SIG-M5 treated with dmso at 0.1 percent for 504 hours (cell line): Measurements from ENCODE around the gene NTNG1.
"Not testable (repeated sequence)": the region's sequence is repeated elsewhere in the genome, so short reads cannot be mapped to it uniquely, and the experiment has no call there.

ENCODE experiments used
- DNase-seq: peaks from one replicate; lab custom pipeline; 2025; ENCODE audit not compliant: unreplicated experiment; lab: John Stamatoyannopoulos, UW

Gene NTNG1

DNA sequence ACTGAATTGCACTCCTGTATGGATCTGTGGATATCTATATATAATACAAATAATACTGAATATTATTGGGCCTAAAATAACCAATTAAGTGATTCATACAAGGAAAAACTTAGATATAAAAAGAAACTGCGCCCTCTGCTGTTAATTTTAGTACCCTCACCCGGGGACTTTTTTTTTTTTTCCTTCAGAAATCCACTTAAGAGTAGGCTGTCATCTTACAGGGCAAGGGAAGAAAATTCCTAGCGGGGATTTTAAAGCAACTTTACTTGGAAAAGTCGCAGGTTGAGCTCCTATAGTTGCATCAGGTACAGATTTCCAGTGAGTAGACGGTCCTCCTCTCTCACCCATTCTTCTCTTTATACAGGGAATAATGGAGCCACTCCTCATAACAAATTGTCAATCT is 1.3 kb downstream of the NTNG1 start:
- peak; percentile 77 for DNase-seq

DNA sequence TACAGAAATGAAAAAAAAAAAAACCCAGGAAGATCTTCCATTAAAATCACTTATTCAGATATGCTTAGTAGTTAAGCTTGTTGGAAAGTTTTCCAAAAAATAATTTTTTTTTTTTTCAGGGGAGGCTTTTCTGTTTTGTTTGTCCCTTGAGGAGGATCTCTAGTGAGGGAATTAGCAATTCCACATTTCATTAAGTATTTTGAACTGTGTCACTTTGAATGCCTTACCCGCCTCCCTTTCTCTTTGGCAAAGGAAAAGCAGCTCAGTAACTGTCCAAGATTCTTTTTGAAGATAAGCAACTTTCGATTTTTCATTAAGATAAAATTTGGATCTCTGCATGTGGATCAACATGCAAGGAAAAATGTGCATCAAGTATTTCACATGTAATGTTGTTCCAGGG is 1.8 kb downstream of the NTNG1 start:
- DNase-seq, result no peak

DNA sequence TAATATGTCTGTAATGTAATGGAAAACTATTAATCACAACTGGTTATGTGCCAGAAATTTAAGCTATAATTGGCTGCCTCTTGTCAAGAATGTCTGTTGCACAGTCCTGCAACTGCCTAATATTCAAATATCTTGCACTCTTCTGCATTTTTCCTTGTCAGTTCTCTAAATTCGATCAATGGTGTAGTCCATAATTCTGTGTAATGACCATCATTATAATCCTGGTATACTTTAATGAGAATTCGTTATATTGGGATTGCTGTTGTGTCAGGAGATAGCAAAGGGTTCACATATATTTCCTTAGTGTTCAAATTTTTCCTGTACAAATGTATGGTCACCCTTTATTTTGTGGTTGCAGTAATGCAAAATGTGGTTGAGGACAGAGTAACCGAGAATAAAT is 4.8 kb downstream of the NTNG1 start:
- DNase-seq, result no peak

DNA sequence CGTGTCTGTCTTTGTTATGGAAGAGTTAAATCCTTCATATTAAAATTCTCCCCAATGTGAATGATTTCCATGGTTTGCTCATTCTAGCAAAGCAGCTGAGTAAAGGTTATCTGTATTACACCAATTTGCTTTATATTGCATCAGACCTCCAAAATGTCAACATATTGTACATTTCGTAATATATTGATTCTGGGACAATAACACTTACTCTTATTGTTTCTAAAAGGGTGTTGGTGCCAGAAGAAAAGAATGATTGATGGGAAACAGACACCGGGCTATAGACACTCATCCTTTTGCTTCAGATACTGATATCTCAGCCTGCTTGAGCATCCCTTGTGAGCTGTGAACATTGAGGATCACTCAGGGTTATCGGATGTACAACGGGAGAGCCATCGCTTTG is 7.0 kb downstream of the NTNG1 start:
- no peak for DNase-seq

DNA sequence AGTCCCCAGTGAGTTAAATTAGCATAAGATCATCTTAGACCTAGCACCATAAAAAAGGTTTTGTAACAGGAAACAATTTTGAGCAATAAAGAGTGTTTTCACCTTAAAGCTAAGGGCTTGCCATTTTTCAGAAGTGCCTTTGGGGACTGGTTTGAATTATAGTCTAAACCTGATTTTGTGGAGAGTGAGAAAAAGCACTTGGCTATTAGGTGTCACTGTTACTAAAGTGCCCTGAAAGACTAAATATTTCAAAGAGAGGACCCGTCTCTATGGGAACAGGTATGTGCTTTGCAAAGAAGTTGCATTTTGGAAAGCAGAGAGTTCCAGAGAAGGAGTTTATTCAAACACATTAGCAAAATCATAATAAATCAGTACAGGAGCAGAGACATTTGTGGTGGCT is 9.1 kb downstream of the NTNG1 start:
- DNase-seq, result no peak

DNA sequence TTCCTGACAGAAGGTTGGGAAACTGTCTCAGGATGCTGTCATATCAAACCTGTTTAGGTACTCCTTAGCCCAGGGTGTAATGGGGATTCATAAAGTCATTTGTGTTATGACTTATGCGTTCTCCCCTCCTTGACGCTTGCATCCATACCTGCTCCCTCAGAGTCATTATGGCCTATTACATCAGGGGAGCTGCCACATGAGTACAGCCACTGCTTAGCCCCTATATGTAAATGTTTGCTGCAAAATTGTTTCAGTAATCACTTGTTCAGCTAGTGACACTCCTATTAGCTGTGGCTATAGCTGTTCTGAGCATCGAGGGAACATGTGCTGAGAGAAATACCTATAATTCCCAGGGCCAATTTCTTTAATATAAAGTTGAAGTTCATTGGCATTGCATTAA is 10.5 kb downstream of the NTNG1 start:
- no peak for DNase-seq

DNA sequence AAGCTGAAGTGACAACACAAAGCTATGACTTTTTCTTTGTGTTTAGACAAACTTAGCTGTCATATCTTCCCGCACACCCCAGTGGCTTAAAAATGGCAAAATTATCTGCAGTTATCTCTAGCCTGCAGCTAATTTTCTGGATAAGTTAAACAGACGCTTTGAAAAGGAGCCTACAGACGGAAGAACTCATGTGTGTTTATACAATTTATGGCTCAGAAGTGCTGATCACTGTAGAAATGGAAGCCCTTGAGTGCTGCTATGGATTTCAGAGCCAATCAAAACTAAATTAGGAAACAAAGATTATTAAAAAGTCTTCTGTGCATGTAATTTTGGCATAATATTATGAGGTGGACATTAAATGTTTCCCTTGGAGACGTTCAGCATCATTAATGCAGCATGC is 11.6 kb downstream of the NTNG1 start:
- DNase-seq, result no peak

DNA sequence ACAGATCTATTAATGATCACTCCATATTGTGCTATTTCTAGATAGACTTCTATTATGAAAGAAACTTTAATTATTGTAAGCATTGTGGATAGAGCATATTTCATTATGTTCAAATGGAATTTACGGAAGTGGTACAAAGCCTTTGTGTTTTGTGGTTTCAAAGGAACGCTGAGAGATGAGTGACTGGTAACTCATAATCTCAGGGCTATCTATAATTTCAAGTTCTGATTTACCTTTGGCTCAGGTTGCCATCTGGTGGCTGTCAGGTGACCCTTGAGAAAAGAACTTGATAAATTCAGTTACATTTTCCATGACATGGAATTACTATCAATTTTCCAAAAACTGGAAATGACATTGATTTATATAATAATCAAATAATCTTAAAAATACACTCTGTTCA is 12.2 kb downstream of the NTNG1 start:
- DNase-seq, result peak; percentile 78

DNA sequence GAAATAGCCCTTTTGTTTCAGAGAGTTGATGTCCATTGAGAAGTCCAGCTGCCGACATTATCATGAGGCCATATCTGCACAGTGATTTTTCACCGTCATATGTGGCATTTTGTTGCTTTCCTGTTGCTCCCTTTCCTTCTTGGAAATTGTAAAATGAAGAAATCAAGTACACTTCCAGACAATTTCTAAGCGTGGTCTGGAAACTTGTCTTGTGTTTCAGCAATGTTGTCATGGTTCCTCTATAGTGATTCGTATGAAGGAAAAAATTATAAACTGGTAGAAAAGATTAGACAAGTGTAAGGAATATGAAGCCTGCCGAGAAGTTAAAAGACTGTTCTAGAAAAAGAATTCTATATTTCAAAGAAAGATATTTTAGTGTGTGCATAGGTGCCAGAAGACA is 17.7 kb downstream of the NTNG1 start:
- no peak for DNase-seq

DNA sequence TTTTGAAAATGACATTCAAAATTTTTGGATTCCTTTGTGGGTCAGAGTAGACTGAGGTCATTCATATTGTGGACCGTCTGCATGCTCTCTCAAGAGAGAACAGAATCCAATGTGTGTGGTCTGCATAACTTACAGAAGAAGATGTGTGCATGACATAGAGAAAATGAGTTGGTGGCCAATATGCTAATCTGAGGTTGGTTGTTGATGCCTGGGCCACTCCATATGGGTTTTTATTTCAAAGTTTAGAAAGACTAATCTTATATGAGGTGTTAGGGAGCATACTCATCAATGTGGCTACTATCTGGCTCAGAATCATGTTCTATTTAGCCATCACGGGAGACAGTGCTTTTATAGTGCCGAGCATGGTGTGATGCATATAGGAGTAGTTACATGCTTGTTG is 18.2 kb downstream of the NTNG1 start:
- DNase-seq, result no peak

DNA sequence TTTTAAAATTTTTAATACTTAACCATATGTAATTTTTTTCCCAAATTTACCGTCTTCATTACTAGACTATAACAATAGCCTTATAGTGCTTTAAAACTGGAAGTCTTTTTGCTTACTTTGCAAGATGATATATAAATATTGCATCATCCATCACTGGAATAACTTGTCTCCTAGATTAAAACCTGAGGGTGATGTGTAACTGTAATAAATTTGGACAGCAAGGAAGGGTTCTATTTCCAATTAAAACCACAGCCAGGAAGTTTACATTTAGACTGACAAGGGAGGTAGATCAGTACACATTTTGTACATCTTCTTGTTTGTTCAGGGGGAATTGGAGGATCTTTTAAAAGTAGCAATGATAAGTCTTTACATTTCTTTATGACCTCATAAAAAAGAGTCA is 21.9 kb downstream of the NTNG1 start:
- peak; percentile 69 for DNase-seq

DNA sequence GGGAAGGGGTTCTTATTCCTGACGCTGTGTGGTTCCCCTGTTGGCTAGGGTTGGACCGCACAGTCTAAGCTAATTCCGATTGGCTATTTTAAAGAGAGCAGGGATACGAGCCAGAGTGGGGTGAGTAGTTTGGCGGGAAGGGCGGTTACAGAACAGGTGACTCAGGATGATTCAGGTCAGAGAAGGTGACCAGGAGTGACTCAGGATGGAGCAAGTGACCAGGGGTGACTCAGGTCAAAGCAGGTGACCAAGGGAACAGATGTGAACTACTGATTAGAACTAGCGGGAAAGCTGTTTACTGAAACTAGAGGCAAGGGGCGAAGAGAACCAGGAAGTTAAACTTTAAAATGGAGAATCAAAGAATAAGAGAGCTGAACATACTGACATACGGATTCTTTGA is 24.1 kb downstream of the NTNG1 start:
- DNase-seq, result not testable (repeated sequence)

DNA sequence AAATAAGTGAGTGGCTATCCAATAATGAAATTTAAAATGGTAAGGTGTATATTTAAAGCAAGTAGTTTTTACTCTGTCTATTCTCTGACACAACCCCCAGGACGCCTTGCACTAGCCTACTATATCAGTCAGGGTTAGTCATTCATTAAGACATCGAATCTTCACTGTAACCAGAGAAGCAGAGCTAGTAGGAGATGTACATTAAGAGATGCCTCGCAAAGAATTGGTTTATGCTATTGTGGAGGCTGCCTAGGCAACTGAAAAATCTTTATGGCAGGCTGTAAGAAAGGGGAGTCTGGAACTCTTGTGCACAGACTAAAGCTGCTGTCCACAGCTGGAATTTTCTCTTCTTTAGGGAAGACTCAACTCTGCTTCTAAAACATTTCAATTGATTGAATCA is 28.8 kb downstream of the NTNG1 start:
- DNase-seq, result no peak

DNA sequence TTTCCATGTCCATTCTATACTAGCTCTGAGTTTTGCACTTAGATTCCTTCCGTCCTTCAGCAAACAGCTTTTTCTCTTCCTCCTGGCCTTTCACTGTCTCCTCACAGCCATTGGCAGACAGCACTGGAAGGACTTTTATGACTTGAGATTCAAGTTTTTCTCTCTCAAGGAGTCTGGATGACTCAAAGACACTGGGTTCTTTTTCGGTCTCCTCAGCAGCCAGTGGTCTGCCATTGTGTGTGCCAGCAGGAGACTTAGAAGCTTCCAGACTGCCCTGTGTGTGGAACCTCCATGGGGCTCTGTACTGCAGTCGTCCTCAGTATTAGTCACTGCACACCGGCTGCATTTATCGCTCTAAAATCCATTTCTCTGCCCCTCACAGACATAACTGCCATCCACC is 30.5 kb downstream of the NTNG1 start:
- peak; percentile 16 for DNase-seq

DNA sequence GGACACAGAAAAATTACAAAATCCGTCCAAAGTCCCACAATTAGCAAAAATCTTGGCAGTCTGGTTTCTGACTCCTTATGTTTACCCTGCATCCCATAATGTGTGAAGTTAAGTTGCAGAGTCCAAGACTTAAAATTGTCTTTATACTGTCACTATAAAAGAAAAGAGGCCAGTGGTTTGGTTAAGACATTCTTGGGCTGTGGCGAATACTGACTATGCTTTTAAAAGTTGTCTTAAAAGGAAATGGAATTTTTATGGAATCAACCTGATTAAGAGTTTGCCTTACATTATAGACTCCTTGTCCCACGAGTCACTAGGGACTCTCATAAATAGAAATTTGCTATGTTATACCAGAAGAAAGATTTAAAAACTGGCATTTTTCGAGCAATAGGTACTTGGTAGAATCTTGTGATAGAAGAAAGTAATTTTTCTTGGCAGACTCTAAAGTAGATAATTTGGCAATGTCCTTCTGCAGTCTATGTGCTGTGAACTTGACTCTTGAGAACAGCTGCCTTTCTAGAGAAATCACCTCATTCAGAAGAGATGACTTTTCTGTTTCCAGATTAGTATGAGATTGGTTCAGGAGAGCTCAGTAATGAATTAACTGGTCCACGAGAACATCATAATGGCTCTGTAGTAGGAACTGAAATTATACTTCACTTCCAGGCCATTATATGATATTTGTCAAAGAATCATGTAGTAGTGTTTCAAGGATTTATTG is 31.8 kb downstream of the NTNG1 start:
- DNase-seq, result no peak

DNA sequence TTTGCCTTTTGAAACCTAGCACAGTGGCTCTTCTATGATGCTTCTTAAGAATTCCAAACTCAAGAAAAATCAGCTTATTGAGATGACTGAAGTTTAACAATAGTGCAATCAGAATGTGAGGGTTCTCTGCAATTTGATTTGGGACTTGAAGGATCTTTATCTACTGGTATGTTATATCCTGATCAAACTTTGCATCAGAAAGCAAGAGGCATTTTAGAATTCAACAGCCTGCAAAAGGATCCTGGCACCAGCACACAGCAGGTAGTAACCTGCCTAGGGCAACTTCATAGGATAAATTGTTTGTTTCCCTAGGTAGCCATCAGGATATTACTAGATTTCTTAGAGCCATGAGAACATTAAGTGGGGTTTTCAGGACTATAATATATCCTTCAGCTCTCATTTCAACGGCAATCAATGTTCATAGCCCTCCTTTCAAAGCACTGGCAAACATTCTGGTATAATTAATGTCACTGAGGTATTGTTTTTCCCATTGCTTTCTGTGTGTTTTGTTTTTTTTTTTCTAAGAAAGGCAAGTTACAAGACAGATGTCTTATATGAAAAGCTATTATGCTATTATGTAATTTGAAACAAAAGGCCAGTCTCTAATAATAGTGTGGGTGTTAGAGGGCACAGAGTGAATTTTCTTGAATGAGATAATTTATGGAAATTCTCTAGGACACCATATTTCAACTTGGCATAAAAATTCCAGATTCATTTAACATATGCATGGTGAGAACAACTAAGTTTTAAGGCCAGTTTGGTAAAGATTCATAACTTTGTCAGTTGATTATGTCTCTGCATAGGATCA is 34.5 kb downstream of the NTNG1 start:
- no peak for DNase-seq

DNA sequence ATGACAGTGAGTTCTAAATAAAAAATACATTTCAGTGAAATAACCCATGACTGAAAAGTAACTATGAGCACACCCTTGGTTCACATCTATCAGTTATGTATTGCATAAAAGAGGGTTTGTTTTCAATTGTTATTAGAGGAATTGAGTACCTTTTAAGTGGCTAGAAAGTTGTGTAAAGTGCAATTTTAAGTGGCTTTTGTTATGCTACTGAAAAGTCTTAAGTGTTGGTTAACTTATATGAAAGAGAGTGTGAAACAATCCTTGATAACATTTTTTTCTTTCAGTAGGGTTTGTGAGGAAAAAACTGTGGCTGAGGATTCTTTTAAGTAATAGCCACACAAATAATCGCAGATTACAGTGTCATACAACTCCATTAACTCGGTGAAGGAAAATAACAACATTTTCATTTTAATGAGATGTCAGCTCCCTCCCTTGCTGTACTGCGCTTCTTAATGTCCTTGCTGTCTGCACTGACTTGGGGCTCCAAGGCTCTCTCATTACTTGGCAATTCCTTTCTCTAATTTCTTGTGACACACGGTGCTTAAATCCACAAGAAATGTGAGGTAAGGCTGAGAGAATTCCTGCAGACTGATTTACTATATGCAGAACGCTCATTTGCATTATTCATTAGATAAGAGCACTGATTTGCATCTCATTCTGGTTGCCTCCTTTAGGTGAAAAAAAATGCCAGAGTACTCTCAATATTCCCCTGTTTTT is 40.6 kb downstream of the NTNG1 start:
- DNase-seq, result no peak

DNA sequence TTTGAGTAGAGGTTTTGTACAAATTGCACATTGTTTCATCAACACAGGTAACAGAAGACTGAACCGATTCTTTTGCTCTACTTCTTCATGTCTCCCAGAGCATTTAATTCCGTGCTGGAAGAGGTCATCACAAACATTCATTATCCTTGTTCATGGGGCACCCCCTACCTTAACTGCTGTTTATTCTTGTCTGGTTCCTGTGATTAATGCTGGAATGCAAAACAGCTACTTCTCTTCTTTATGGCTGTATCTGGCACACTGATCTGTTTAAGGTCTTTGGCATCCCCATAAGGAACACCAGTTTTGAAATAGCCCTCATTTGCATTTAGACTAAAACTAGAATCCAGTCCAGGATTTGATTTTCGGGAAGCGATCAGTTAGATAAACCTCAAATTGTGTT is 42.2 kb downstream of the NTNG1 start:
- DNase-seq, result no peak

DNA sequence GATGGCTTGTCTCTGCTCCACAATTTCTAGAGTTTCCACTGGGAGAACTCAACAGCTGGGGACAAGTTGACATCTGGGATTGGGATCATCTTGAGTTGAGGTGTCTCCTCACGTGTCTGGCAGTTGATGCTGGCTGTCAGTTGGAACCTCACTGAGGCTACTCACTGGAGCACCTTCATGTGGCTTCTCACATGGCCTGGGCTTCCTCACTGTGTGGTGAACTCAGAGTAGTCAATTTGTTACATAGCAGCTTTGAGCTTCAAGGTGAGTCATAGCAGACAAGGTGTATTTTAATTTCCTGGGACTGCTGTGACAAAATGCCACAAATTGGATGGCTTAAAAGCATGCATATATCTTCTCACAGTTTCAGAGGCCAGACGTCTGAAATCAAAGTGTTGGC is 44.0 kb downstream of the NTNG1 start:
- no peak for DNase-seq

DNA sequence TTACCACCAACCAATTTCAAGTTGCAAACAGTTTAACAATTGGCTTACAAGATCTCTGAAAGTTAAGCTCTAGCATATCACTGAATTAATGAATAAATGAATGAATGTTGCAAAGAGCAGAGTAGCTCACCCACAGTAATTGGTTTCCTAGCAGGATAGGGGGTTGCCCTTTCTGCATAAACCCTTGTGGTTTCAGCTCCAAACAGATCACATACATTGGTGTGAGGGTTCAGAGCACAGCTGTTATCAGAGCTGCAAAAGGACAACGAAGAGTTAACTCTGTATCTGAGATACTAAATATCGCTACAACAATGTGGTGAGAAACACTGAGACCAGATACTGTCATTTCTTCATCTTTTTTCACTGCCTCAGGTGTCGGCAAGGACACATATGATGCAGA is 46.6 kb downstream of the NTNG1 start:
- no peak for DNase-seq

DNA sequence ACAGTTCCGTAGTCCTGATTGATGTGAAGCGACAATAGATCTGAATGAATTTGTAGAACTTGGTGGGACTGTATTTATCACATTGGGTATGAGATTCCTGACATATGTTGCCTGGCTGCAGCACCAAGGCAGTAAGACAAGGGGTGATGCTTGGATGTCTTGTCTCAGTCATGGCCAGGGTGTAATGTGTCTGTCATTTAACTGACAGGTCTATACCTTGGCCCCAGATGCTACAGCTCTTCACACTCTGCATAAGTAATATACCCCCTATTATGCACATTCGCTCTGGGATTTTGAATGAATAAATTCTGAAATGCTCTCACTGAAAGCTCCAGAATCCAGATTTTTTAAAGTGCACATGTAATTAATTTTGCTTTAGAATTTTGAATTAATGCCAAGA is 47.3 kb downstream of the NTNG1 start:
- no peak for DNase-seq

DNA sequence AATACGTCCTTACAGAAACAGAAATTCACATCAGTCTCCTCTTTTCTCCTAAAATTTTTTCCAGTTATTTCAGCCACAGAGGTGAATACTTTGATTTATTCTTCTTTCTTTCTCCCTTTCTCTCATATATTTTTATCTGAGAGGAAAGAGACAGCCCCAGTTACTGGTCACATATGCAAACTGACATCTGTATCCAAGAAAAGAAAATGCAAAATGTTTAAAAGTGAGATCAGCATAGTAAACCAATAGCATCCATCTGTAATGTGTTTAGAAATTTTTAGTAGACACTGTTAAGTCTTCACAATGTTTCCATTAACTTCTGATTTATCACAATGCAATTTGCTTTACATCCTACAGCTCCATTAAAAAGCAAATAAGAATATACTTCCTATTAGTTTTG is 53.5 kb downstream of the NTNG1 start:
- DNase-seq, result no peak
